KG1 (cell line): ENCODE results near the gene KMT5C.
"Not testable (repeated sequence)": the region's sequence is repeated elsewhere in the genome, so short reads cannot be mapped to it uniquely, and the experiment has no call there.

ENCODE experiments used
- DNase-seq: peaks from one replicate; lab custom pipeline; 2025; lab: John Stamatoyannopoulos, UW

Gene KMT5C

DNA sequence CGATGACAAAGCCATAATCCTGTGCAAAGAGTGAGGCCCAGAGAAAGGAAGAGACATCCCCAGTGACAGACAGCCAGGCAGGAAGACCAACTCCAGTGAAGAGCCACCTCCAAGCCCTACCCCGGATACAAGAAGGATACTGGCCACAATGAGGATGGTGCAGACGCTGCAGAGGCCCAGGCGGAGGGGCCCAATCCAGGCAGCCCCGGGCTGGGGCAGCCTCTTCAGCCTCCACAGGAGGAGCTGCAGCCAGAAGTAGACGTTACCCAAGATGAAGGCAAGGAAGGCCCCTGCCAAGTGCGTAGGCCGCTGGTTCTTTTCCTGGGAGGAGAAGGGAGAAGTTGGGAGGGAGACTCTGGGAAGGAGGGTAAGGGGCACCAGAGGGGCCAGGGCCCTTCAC, 23.0 kb upstream of the KMT5C start:
- DNase-seq = no peak

DNA sequence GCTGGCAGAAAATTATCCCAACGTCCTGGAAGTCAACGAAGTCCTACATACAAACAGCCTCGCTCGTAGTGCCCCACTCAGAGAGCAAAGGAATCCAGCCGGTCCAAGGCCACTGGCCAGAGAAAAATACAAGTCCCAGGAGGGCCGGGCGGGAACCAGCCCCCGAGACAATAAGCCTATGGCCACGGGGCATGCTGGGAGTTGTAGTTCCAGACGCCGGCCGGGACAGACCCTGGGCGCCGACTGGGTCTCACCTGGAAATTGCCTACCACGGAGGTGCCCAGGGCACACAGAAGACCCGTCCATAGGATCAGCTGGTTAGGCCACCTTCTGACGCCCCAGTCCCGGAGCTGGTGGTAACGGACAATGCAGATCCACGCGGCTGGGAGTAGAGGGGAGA, 19.9 kb upstream of the KMT5C start:
- no peak for DNase-seq

DNA sequence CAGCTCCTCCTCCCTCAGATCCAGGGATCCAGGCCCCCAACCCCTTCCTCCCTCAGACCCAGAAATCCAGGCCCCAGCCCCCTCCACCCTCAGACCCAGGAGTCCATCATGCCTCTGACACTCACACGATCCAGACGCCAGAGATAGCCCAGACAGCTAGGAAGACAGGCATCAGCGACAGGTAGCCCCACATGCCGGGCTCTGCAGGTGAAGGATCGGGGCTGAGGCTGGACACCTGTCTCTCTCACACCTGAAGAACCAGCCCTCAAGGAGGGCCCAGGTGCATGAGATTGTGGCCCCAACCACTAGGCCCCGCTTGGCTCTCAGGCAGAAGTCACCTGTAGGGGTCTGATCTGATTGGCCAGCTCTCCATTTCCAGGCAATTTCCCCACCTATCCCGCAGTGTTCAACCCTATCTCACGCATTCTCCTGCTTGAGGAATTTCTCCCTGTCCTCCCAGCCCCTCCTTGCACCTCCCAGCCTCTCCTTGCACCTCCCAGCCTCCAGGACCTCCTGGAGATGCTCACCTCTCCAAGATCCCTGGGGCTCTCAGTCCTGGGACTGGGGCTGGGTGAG, 18.7 kb upstream of the KMT5C start:
- no peak for DNase-seq

DNA sequence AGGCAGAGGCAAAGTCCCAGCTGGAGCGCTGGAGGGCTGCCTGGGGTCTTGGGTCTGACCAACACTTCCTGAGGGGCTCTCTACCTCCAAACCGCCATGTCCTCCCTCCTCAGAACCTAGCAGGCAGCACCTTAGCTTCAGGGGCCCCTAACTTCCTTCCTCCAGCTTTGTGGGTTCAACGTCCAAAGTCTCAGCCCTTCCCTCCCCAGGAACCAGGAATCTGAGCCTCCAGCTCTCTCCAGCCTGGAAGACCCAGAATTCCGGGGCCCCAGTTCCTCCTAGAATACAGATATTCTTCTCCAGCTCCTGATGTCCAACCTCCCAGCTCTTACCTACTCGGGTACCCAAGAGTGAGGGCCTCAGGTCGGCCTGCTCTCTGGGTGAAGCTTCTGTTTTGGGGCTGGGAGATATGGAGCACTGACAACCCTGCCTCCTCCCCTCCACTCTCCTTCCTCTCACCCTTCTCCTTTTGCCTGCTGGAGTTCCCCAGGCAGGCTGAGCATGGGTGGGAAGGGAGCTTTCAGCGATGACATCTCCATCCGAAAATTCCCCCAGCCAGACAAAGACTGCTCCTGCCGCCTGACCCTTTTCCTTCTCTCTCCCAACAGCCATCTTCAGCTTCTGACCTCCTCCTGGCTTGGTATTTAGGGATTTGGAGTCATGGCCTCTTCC, 18.1 kb upstream of the KMT5C start:
- DNase-seq = no peak

DNA sequence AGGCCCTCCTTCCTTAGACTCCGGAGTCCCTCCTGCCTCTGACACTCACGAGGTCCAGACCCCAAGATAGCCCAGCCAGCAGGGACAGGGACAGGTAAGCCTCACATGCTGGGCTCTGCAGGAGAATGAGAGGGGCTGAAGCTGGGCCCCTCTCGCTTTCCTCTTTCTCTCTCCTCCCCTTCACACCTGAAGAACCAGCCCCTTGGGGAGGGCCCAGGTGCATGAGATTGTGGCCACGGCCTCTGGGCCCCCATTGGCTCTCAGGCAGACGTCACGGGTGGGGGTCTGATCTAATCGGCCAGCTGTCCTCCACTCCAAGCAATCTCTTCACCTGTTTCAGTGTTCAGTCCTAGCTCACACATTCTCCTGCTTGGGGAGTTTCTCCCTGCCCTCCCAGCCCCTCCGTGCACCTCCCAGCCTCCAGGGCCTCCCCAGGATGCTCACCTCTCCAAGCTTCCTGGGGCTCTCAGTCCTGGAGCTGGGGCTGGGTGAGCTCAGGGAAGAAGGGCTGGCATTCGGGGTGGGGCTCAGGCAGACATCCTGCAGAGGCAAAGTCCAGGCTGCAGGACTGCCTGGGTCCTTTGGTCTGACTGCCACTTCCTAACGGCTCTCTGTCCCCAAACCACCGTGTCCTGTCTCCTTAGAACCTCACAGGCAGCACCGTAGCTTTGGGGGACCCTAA, 17.3 kb upstream of the KMT5C start:
- DNase-seq = no peak

DNA sequence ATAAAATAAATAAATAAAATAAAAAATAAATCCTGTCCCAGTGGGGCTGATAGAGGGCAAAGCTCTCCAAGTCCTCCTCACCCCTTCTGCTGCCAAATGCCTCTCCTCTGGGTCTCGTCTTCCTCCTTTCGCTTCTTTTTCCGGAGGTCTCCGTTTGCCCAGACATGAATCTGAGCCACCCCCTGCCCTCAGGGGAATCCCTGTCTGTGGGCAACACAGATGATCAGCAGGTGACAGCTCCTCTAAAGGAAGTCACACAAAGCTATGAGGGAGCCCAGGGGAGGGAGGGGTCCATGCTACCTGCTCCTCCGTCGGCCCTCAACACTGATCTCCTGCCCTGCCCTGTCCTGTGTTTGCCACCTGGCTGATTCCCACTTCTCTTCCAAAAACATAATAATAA, 15.0 kb upstream of the KMT5C start:
- no peak for DNase-seq

DNA sequence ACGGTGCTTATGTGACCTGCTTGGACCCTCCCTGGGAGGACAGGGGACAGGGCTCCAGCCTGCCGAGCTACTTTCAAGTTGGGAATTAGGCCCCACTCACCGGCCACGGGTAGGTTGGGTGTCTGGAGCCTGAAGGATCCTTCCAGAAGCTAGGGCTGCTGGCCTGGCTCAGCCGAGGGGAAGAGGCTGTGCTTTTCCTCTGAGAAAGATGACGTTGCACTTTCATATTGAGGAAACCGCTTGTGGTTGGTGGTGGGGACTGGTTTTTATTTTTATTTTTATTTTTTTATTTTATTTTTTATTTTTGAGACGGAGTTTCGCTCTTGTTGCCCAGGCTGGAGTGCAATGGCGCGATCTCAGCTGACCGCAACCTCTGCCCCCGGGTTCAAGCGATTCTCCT, 14.5 kb upstream of the KMT5C start, which contains the start of gene TMEM150B:
Gene TMEM150B (minus strand): TSS at position 170 of the 400 bp plus-strand sequence. CDS start 4,305 bp downstream, outside the sequence.
- DNase-seq = no peak

DNA sequence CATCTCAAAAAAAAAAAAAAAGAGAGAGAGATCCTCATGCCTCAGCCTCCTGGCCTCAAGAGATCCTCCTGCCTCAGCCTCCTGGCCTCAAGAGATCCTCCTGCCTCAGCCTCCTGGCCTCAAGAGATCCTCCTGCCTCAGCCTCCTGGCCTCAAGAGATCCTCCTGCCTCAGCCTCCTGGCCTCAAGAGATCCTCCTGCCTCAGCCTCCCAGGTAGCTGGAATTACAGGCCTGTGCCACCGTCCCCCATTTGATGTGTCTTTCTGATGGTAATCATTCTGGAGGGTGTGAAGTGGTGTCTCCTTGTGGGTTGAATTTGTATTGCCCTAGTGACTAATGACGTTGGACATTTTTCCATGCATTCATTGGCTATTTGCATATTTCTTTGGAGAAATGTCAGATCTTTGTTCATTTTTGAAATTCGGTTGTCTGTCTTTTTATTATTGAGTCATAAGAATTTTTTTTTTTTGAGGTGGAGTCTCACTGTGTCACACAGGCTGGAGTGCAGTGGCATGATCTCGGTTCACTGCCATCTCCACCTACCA, 10.8 kb upstream of the KMT5C start:
- DNase-seq = not testable (repeated sequence)

DNA sequence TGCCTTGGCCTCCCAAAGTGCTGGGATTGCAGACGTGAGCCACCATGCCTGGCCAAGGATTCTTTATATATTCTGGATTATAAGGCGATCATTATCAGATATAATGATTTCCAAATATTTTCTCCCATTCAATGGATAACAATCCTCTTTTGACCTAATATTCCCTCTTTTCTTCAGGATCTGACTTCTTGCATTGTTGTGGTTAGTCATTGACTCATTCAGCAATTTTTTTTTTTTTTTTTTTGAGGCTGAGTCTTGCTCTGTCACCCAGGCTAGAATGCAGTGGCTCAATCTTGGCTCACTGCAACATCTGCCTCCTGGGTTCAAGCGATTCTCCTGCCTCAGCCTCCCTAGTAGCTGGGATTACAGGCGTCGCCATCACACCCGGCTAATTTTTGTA, 9.9 kb upstream of the KMT5C start:
- DNase-seq = not testable (repeated sequence)

DNA sequence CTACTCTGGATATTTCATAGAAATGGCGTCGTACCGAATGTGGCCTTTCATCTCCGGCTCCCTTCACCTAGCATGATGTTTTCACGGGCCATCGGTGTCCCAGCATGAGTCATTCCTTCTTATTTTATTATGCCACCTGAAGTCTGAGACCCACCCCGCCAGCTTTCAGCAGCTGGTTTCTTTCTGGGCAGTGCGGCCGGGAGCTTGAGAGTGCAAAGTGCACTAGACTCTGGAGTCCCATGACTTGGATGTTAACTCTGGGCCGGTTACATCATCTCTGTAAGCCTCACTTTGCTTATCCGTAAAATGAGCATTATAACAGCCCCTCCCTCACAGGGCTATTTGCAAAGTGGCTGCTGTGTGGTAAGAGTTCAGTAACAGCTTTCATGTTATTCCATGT, 5.8 kb upstream of the KMT5C start:
- no peak for DNase-seq

DNA sequence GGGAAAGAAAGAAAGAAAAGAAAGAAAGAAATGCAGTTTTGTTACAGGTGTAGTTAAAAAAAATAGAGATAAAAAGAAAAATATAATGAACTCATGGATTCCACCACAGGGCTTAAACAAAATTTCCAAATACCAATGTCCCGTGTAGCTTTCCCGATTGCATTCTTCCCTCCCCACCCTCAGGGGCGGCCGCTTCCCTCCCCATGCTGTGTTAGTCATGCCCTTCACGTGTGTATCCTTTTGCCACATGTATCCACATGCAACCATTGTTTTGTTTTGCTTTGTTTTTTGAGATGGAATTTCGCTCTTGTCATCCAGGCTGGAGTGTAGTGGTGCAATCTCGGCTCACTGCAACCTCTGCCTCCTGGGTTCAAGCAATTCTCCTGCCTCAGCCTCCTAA, 3.6 kb upstream of the KMT5C start:
- DNase-seq = no peak

DNA sequence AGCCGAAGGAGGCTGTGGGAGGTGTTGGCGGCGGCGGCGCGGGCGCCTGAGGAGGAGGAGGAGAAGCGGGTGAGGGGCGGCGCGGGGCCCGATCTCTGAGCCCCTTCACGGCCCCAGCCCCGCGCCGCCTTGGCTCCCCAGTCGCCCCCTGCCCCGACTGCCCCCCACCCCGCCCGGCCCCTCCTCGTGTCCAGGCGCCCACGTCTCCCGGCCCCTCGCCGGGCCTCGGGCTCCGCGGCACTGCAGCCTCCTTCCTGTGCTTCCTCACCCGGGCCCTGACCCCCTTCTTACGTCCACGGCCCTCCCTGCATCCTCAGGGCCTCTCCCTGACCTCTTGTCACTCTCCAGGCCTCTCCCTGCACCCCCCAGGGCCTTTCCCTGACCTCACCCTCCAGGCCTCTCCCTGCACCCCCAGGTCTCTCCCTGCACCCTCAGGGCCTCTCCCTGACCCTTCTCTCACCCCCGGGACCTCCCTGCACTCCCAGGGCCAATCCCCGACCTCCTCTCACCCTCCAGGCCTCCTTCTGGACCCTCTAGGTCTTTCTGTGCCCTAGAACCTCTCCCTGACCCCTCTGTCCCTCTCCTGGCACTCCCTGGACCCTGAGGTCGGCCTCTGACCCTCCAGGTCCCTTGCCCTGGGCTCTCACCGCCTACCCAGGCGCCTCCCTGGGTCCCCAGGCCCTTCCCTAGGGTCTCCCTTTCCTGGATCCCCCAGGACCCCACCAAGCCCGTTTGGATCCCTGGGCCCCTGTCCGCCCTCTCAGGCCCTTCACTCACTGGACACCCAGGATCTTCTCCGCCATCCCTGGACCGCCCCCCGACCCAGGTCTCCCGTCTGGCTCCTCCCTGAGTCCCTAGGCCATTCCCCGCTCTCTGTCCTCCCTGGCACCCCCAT, 460 bp downstream of the KMT5C start:
- DNase-seq = no peak

DNA sequence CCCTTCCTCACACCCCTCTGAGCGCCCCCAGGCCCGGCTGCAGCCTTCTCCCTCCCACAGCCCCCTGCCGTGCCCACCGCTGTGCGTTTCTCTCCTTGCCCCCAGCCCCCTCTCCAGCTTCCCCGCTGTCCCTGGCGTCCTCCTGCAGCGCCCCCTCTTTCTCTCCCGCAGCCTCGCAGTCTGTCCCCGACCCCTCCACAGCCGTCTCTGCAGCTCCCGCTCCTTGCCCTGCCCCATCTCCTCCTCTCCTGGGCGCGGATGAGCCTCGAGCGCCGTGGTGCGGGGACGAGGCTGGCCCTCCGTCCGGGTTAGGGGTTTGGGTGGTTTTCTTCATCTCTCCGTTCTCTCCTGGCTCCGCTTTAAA, 1.1 kb downstream of the KMT5C start:
- no peak for DNase-seq

DNA sequence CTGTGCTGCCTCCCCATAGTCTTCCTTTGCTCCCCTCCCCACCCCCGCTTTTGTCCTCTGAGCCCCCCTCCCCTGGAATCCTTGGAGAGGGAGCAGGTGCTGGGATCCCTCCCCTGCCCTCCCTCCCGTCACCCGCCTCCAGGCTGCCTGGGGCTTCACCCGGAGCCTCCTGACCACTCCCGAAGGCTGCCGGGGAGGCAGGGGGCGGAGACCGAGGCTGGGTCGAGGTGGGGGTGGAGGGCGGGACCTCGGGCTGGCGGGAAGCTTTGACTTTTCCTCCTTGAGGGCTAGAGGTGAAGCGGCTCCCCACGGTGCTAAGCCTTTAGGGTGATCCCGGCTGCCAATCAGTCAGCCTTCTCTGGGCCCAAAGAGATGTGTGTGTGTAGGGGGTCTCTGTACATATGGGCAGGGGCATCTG, 1.5 kb downstream of the KMT5C start:
- DNase-seq = no peak

DNA sequence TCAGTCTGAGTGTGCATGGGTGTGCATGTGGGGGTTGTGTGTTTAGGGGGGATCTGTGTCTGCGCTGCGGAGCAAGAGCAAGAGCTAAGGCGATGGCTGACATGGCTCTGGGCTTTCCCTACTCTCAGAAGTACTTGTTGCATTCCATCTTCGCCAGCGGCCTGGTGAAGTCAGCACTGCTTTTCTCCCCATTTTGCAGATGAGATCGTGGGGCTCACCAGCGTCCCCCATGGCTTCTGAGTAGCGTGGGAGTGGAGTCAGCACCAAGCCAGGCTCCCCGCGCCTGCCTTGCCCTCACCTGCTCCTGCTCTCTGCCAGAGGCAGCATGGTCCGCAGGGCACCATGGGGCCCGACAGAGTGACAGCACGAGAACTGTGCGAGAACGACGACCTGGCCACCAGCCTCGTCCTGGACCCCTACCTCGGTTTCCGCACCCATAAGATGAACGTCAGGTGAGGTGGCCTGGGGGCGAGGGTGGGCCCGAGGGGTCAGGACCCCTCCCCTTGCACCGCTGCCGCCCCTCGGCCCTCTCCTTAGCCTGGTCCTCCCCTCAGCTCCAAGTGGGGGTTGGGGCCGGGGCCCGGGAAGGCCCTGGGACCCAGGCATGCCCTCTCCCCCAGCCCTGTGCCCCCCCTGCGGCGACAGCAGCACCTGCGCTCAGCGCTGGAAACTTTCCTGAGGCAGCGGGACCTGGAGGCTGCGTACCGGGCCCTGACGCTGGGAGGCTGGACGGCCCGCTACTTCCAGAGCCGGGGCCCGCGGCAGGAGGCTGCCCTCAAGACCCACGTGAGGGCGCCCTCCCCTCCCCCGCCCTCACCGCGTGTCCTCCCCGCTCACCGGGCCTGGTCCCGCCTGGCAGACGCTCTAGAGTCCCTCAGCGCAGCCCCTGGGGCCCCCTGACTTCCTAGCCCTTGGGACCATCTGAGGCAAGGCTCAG, 2.2 kb downstream of the KMT5C start:
- no peak for DNase-seq

DNA sequence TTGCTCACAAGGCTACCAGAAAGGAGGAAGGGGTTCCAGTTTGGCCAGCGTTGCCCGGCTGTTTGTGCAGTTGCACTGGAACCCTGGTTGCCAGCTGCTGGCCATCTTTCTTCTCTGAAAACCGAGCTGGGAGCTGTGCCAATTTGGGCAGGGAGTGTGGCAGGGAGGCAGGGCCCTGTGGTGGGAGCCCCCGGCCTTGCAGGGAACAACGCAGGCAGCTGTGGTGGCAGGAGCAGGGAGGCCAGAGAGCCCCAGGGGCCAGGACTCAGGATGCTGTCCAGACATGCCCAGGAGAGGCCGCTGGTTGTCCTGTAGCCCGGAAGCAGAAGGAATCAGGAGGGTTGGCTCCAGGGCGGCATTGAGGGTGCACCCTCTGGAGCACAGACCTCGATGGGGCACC, 4.8 kb downstream of the KMT5C start:
- no peak for DNase-seq

DNA sequence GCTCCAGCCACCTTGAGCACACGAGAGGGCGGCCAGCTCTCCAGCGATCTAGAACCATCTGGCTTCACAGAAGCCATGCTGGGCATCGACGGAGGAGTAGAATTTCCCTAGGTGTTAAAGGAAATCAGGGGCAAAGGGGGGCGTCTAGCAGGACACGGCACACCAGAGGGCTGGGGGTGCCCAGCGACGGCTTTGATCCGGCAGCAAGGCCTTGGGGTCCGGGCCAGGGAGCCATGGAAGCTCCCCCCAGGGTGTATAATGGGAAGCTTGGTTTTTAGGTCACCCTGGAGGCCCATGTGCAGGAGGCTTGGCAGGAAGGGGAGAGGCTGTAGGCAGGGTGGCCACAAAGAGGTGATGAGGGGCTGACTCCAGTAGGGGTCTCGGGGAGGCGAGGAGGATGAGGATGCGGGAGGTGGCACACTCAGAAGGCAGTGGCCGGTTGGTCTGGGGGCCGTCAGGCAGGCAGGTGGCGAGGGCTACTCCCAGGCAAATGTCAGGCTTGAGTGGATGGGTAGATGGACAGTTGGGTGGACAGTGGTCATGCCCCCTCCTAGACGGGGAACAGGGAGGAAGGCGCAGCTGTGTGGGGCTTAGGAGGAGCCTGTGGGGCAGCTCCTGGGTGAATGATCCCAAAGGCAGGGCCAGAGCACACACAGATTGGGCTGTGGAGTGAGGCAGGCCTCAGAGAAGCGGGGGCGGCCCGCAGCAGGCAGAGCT, 5.6 kb downstream of the KMT5C start:
- DNase-seq = no peak

DNA sequence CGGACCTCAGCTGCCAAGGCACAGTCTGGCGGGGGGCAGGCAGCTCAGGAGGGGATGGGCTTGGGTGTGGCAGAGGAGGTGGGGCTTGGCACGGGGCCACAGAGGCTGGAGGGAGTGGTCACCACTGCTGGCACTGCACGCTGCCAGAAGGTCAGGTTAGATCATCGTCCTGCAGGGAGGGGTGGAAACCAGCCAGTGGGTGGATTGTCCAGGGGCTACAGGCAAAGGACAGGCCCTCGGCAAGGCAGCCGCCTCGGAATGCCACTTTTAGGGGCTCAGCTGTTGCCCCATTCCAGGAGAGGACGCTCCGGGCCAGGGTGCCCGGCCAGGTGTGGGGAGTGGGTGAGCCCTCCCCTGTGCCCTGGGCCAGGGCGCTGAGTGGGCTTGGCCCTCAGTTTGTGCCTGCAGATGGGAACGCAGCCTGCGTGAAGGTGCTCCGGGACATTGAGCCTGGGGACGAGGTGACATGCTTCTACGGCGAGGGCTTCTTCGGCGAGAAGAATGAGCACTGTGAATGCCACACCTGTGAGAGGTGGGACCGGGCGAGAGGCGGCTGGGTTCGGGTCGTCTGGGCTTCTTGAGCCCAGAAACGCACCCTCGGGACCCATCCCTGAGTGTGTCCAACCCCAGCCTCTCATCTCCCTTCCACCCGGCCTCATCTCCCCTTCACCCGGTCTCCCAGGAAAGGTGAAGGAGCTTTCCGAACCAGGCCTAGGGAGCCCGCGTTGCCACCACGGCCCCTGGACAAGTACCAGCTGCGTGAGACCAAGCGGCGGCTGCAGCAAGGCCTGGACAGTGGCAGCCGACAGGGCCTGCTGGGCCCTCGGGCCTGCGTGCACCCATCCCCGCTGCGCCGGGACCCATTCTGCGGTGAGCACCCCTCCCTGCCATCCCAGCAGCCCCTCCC, 6.4 kb downstream of the KMT5C start:
- no peak for DNase-seq

DNA sequence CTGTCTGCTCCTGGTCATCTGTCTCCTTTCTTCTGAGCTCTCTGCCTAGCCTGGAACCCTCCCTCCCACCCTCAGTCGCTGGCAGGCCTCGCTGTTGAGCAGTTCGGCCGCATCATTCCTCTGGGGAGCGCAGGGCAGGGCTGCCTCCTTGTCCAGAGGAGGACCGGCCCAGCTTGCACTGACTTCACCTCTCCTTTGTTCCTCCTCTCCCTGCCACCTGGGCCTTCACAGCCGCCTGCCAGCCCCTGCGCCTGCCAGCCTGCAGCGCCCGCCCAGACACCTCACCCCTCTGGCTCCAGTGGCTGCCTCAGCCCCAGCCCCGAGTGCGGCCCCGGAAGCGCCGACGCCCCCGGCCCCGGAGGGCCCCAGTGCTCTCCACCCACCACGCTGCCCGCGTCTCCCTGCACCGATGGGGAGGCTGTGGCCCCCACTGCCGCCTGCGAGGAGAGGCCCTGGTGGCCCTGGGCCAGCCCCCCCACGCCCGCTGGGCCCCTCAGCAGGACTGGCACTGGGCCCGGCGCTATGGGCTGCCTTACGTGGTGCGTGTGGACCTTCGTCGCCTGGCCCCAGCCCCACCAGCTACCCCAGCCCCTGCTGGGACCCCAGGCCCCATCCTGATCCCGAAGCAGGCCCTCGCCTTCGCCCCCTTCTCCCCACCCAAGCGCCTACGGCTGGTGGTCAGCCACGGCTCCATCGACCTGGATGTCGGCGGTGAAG, 7.2 kb downstream of the KMT5C start:
- no peak for DNase-seq
